Stimulated activated CD4-positive, alpha-beta T cell treated with anti-CD3 and anti-CD28 coated beads, Interleukin-1b, Interleukin-23, amount 100 ng/mL, for 1 hour (primary cell): ENCODE measurements around the gene ABLIM1.

ENCODE experiments used
- DNase-seq, 2 donors: peaks; one replicate each; pipeline ENCODE4 v3.0.0-alpha.2; 2020; ENCODE audit warnings: low read depth in 2 of 2

ABLIM1 gene

GRCh38 chr10:114391599-114391998, 266.5 kb downstream of the ABLIM1 start:
- DNase-seq: no peak

GRCh38 chr10:114389426-114389825, 268.6 kb downstream of the ABLIM1 start:
- no peak for DNase-seq

- no peak for DNase-seq
Observed at GRCh38 chr10:114388275-114388674, 269.8 kb downstream of the ABLIM1 start.

- DNase-seq: no peak
Observed at GRCh38 chr10:114387784-114388183, 270.3 kb downstream of the ABLIM1 start.

GRCh38 chr10:114386452-114386851, 271.6 kb downstream of the ABLIM1 start:
- no peak for DNase-seq

DNA sequence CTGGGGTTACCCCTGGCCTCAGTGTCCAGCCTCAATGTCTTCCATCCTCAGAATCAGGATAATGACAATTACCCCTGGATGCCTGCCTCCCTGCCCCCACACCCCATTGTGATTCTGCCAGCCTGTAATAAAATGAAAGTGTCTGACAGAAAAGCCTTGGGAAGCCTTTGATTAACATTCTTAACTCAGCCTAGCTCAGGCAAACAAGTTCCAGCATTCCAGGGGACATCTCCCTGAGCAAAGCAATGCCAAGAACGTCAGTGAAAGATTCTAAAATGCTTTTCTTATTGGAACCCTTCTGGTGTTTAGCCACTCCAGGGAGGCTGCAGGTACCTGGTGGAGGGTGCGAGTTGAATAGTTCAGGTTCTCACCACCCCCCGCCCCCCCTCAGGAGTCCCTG, 272.5 kb downstream of the ABLIM1 start:
- no peak for DNase-seq

DNA sequence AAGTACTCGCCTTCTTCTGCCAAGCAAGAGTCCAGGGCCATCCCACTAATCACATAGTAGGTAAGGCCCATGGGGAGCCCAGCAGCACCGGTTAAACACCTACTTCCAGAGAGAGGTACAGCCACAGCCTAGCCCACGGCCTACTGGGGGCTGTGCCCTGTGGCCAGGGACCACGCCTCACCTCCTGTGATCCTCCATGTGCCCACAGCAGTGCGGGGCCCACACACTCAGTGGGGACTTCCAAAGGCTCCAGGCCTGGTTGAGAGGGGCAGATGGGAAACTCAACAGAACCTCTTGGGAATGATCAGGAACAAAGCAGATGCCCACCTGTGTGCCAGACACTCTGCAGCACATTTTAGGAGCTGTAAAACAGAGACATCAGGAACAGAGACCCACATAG, 273.5 kb downstream of the ABLIM1 start:
- DNase-seq: no peak

DNA sequence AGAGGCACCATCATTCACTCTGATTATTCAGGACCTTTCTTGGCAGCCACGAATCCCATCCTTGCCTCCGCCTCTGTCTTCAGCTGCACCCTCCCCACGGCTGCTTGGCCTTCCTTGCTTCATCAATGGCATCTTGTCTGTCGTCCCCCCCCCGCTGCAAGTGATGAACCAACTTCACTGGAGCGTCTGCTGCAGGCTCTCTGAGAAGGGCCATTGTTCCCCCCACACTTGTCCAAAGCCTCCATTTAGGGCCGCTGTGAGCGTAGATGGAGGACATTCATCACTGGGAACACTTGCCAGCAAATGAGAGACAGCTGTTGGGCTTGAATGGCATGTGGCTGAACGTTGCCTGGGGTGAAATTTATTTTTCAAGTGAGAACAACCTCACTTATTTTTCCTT, 273.9 kb downstream of the ABLIM1 start:
- DNase-seq: no peak
